Natural killer cell (primary cell): ENCODE data around the gene LRRC27. TPM values are rescaled to one million over a fixed set of nuclear protein-coding genes. Genes with fewer than 3 reads are reported as not detected.
A peak's percentile ranks its signal among the peaks of the same experiment; 100 is the strongest.
"Not testable (repeated sequence)": the region's sequence is repeated elsewhere in the genome, so short reads cannot be mapped to it uniquely, and the experiment has no call there.

Experiments used
- ATAC-seq, 3 donors: fragments of 150-1000 bp in 2 of 3; fragments of 200-7000 bp in 1 of 3; cut with Tn5 transposase; 1 replicate in 1 of 3; 2 replicates in 2 of 3; pipeline ENCODE4 v1.10.0; 2021; ENCODE audit warnings: mild to moderate bottlenecking in 2 of 3, moderate library complexity in 2 of 3
- DNase-seq, 2 donors: peaks; one replicate each; pipeline versions ENCODE4 v3.0.0 to v3.0.0-alpha.2; 2013 to 2021; ENCODE audit warnings: mixed read lengths in 1 of 2
- H3K27ac ChIP-seq: one replicate; pipeline ENCODE4 v1.5.1; 2013; ENCODE audit warnings: mild to moderate bottlenecking, low read length
- H3K27me3 ChIP-seq: one replicate; pipeline ENCODE4 v1.6.1; 2013; ENCODE audit warnings: low read length; ENCODE audit not compliant: control insufficient read depth, insufficient read depth
- H3K36me3 ChIP-seq: one replicate; pipeline ENCODE4 v1.6.1; 2013; ENCODE audit warnings: low read length; ENCODE audit not compliant: control insufficient read depth, insufficient read depth
- H3K4me1 ChIP-seq: one replicate; pipeline ENCODE4 v1.6.1; 2013; ENCODE audit warnings: low read length; ENCODE audit not compliant: control insufficient read depth, insufficient read depth
- H3K4me3 ChIP-seq: one replicate; pipeline ENCODE4 v1.5.1; 2013; ENCODE audit warnings: low read length
- H3K9me3 ChIP-seq: one replicate; pipeline ENCODE4 v1.6.1; 2013; ENCODE audit warnings: low read length; ENCODE audit not compliant: control insufficient read depth, insufficient read depth
- H3K27ac Mint-ChIP-seq, 2 donors: one replicate each; pipeline ENCODE4 v1.8.0; 2022; ENCODE audit warnings: mild to moderate bottlenecking in 2 of 2, mixed read lengths in 2 of 2, moderate library complexity in 1 of 2
- H3K27me3 Mint-ChIP-seq, 2 donors: one replicate each; pipeline ENCODE4 v1.8.0; 2022; ENCODE audit warnings: low read depth in 2 of 2, mixed read lengths in 2 of 2
- H3K36me3 Mint-ChIP-seq: one replicate; pipeline ENCODE4 v1.8.0; 2022; ENCODE audit warnings: mixed read lengths
- H3K4me1 Mint-ChIP-seq, 2 donors: one replicate each; pipeline ENCODE4 v1.8.0; 2022; ENCODE audit warnings: mixed read lengths in 2 of 2
- H3K4me3 Mint-ChIP-seq: one replicate; pipeline ENCODE4 v1.8.0; 2022; ENCODE audit warnings: mild to moderate bottlenecking, moderate library complexity, mixed read lengths
- H3K9me3 Mint-ChIP-seq, 2 donors: one replicate each; pipeline ENCODE4 v1.8.0; 2022; ENCODE audit warnings: mixed read lengths in 2 of 2
- CTCF ChIP-seq: fragments of 200-600 bp; IDR thresholded peaks from one replicate; pipeline ENCODE4 v1.8.0; 2022; ENCODE audit warnings: antibody characterized with exemption
- WGBS: methylation state at CpG from one replicate; pipeline ENCODE4 v1.1.7; 2013; ENCODE audit warnings: missing lambda C conversion rate; ENCODE audit not compliant: insufficient coverage; 5-methylcytosine and 5-hydroxymethylcytosine counted together
- intact Hi-C: fragments of 100-400 bp; cut with micrococcal nuclease; formaldehyde crosslinking; loops from one replicate; pipeline ENCODE4 v1.14.2; 2022
- total RNA-seq, 4 donors: library from RNA; stranded (reverse); fragments of 120-200 nt in 1 of 4; gene quantifications; one replicate each; pipeline versions ENCODE4 v1.2.3 to v1.2.4, GENCODE V29; 2013 to 2022

Gene LRRC27
- total RNA-seq, 3 donors from 2014 or later (not counting 1 experiment from before 2014, with no cell fraction given) = 8.1 to 22.5 (median 9.9) TPM

GRCh38 chr10:132350946-132351345 is 19.0 kb downstream of the LRRC27 start:
- Histone ChIP-seq H3K27ac (no peak overlapping the region), H3K36me3 (peaks cover 2% of the 10 kb centered on the region), H3K9me3 (no peaks in the 10 kb centered on the region), H3K4me1 (no peaks in the 10 kb centered on the region), H3K27me3 (no peaks in the 10 kb centered on the region), H3K4me3 (no peak overlapping the region)
- Mint-ChIP-seq H3K27ac (no peak overlapping the region), H3K9me3 (no peaks in the 10 kb centered on the region), H3K36me3 (no peaks in the 10 kb centered on the region), H3K4me1 (peaks cover 0 to 8% of the 10 kb centered on the region in 2 donors), H3K4me3 (no peak overlapping the region), H3K27me3 (no peaks in the 10 kb centered on the region)
- DNase-seq (no peak), ATAC-seq (no peak)
- intact Hi-C loops = no loop called here
- WGBS = 95% methylated on average over 17 of the region's 17 CpGs
- TF ChIP-seq CTCF = no peak

GRCh38 chr10:132351611-132352010 is 19.6 kb downstream of the LRRC27 start:
- DNase-seq = no peak

GRCh38 chr10:132352462-132353308 is 20.7 kb downstream of the LRRC27 start:
- H3K4me1 Mint-ChIP-seq, H3K4me3 Mint-ChIP-seq, H3K9me3 ChIP-seq, H3K27me3 ChIP-seq, H3K4me1 ChIP-seq, H3K36me3 Mint-ChIP-seq, H3K27ac ChIP-seq, H3K9me3 Mint-ChIP-seq, H3K4me3 ChIP-seq, H3K36me3 ChIP-seq, H3K27me3 Mint-ChIP-seq: not testable (repeated sequence)
- TF ChIP-seq CTCF = peak; percentile 75
- intact Hi-C loops = loop anchor here (1.0 kb wide), 1 partner anchor 129 kb away; no protein-coding TSS in a partner anchor
- H3K27ac Mint-ChIP-seq = peak overlapping the region in 1 of 2 donors; percentile 63
- ATAC-seq (peak; percentile 61 to 87 (median 77)), DNase-seq (peak; percentile 76 to 83)
- WGBS = 61% methylated on average over 38 of the region's 44 CpGs

More at GRCh38 chr10:132351611-132352010, 19.6 kb downstream of the LRRC27 start:
- Histone ChIP-seq H3K27me3 (no peaks in the 10 kb centered on the region), H3K4me1 (no peaks in the 10 kb centered on the region), H3K27ac (no peak overlapping the region), H3K36me3 (peaks cover 2% of the 10 kb centered on the region), H3K9me3 (no peaks in the 10 kb centered on the region), H3K4me3 (no peak overlapping the region)
- 96% methylated on average over 21 of the region's 25 CpGs for WGBS
- H3K4me1 Mint-ChIP-seq = peaks cover 0 to 8% of the 10 kb centered on the region in 2 donors
- TF ChIP-seq CTCF = no peak
- no peaks in the 10 kb centered on the region for H3K27me3 Mint-ChIP-seq
- H3K4me3 Mint-ChIP-seq = no peak overlapping the region
- intact Hi-C loops = loop anchor here (1.0 kb wide), 1 partner anchor 128 kb away; no protein-coding TSS in a partner anchor
- no peak for ATAC-seq
- H3K36me3 Mint-ChIP-seq = no peaks in the 10 kb centered on the region
- no peak overlapping the region for H3K27ac Mint-ChIP-seq
- no peaks in the 10 kb centered on the region for H3K9me3 Mint-ChIP-seq
